GM20431 (cell line): ENCODE results near the gene TRUB2.
"Not testable (repeated sequence)": the region's sequence is repeated elsewhere in the genome, so short reads cannot be mapped to it uniquely, and the experiment has no call there.

Experiments used
- in situ Hi-C: fragments of 300-500 bp; cut with MseI, MboI; formaldehyde crosslinking; loops from one replicate; pipeline ENCODE4 v1.15.0; 2020; ENCODE audit warnings: low sequenced_read_pairs; ENCODE audit not compliant: unreplicated experiment

The TRUB2 gene

GRCh38 chr9:128309551-128309950, 12.7 kb downstream of the TRUB2 start:
- in situ Hi-C loops, result no loop called here

- in situ Hi-C loops, result no loop called here
These were observed 17.3 kb downstream of the TRUB2 start for GRCh38 chr9:128304971-128305288.

- in situ Hi-C loops, result no loop called here
These were observed 17.9 kb downstream of the TRUB2 start for GRCh38 chr9:128304136-128304970.

- in situ Hi-C loops, result no loop called here
These were observed 23.4 kb downstream of the TRUB2 start for GRCh38 chr9:128298535-128299482.

GRCh38 chr9:128297221-128297773, 24.9 kb downstream of the TRUB2 start:
- in situ Hi-C loops, result no loop called here

- in situ Hi-C loops, result no loop called here
These were observed 25.7 kb downstream of the TRUB2 start for GRCh38 chr9:128296340-128297220.

- in situ Hi-C loops, result no loop called here
These were observed 28.1 kb downstream of the TRUB2 start for GRCh38 chr9:128294142-128294541.

GRCh38 chr9:128293091-128293490, 29.2 kb downstream of the TRUB2 start:
- in situ Hi-C loops, result no loop called here

GRCh38 chr9:128292009-128292408, 30.2 kb downstream of the TRUB2 start:
- in situ Hi-C loops, result no loop called here

- in situ Hi-C loops, result no loop called here
These were observed 33.8 kb downstream of the TRUB2 start for GRCh38 chr9:128288273-128289004.

GRCh38 chr9:128286440-128286839, 35.8 kb downstream of the TRUB2 start:
- in situ Hi-C loops, result no loop called here

- in situ Hi-C loops, result no loop called here
These were observed 37.0 kb downstream of the TRUB2 start for GRCh38 chr9:128285033-128285784.

- in situ Hi-C loops, result no loop called here
These were observed 39.7 kb downstream of the TRUB2 start for GRCh38 chr9:128282500-128282899.

- in situ Hi-C loops, result no loop called here
These were observed 42.1 kb downstream of the TRUB2 start for GRCh38 chr9:128280084-128280622.

- in situ Hi-C loops, result not testable (repeated sequence)
These were observed 42.9 kb downstream of the TRUB2 start for GRCh38 chr9:128279088-128280073.

- in situ Hi-C loops, result no loop called here
These were observed 45.5 kb downstream of the TRUB2 start for GRCh38 chr9:128276574-128277270.
